H9 (cell line): Measurements from ENCODE around the gene TRAF5. TPM values are rescaled to one million over a fixed set of nuclear protein-coding genes. Genes with fewer than 3 reads are reported as not detected.

ENCODE experiments used
- DNase-seq: peaks from one replicate; pipeline ENCODE4 v3.0.0-alpha.2; 2017
- H2AFZ ChIP-seq: one replicate; pipeline ENCODE4 v1.6.1; 2013; ENCODE audit warnings: mild to moderate bottlenecking, low read length, control low read depth, moderate library complexity
- H2AK5ac ChIP-seq: 2 replicates; pipeline ENCODE4 v1.6.1; 2013; ENCODE audit warnings: low read length, control low read depth, mixed read lengths; ENCODE audit not compliant: insufficient read length
- H2BK120ac ChIP-seq: one replicate; pipeline ENCODE4 v1.6.1; 2013; ENCODE audit warnings: low read depth, mild to moderate bottlenecking, low read length, control low read depth, inconsistent platforms; ENCODE audit not compliant: poor library complexity, severe bottlenecking
- H2BK12ac ChIP-seq: 2 replicates; pipeline ENCODE4 v1.6.1; 2013; ENCODE audit warnings: low read length, control low read depth, mixed read lengths, low read depth; ENCODE audit not compliant: insufficient read length
- H2BK15ac ChIP-seq: 2 replicates; pipeline ENCODE4 v1.6.1; 2013; ENCODE audit warnings: low read depth, low read length, control low read depth
- H2BK20ac ChIP-seq: one replicate; pipeline ENCODE4 v1.6.1; 2013; ENCODE audit warnings: low read depth, mild to moderate bottlenecking, low read length, control low read depth, inconsistent platforms; ENCODE audit not compliant: poor library complexity, severe bottlenecking
- H2BK5ac ChIP-seq: 2 replicates; pipeline ENCODE4 v1.6.1; 2013; ENCODE audit warnings: low read length, control low read depth, mixed read lengths; ENCODE audit not compliant: insufficient read length
- H3K14ac ChIP-seq: 2 replicates; pipeline ENCODE4 v1.6.1; 2013; ENCODE audit warnings: low read length, control low read depth; ENCODE audit not compliant: insufficient read depth
- H3K18ac ChIP-seq: 2 replicates; pipeline ENCODE4 v1.6.1; 2013; ENCODE audit warnings: low read depth, mild to moderate bottlenecking, mixed read lengths, low read length, control low read depth; ENCODE audit not compliant: insufficient read length
- H3K23ac ChIP-seq: 2 replicates; pipeline ENCODE4 v1.6.1; 2013; ENCODE audit warnings: low read length, control low read depth, mixed read lengths, low read depth; ENCODE audit not compliant: insufficient read length
- H3K23me2 ChIP-seq: 2 replicates; pipeline ENCODE4 v1.6.1; 2013; ENCODE audit warnings: low read depth, mild to moderate bottlenecking, mixed read lengths, low read length, control low read depth; ENCODE audit not compliant: insufficient read length, poor library complexity, severe bottlenecking
- H3K27ac ChIP-seq: 2 replicates; pipeline ENCODE4 v1.5.1; 2013; ENCODE audit warnings: low read length, control low read depth, mixed read lengths, low read depth; ENCODE audit not compliant: insufficient read length
- H3K27me3 ChIP-seq: 2 replicates; pipeline ENCODE4 v1.6.1; 2013; ENCODE audit warnings: low read length, control low read depth, inconsistent platforms; ENCODE audit not compliant: insufficient read depth
- H3K4ac ChIP-seq: 2 replicates; pipeline ENCODE4 v1.6.1; 2013; ENCODE audit warnings: low read depth, mild to moderate bottlenecking, control low read depth, inconsistent platforms, low read length, moderate library complexity
- H3K4me1 ChIP-seq: 2 replicates; pipeline ENCODE4 v1.6.1; 2013; ENCODE audit warnings: low read length, control low read depth, inconsistent platforms; ENCODE audit not compliant: insufficient read depth
- H3K4me2 ChIP-seq: 2 replicates; pipeline ENCODE4 v1.6.1; 2013; ENCODE audit warnings: low read length, control low read depth, mixed read lengths; ENCODE audit not compliant: insufficient read length, insufficient read depth
- H3K56ac ChIP-seq: 2 replicates; pipeline ENCODE4 v1.6.1; 2013; ENCODE audit warnings: low read depth, mild to moderate bottlenecking, mixed read lengths, low read length, control low read depth; ENCODE audit not compliant: insufficient read length
- H3K79me1 ChIP-seq: 2 replicates; pipeline ENCODE4 v1.6.1; 2013; ENCODE audit warnings: low read depth, mild to moderate bottlenecking, moderate library complexity, low read length, control low read depth, inconsistent platforms; ENCODE audit not compliant: insufficient read depth, poor library complexity, severe bottlenecking
- H3K79me2 ChIP-seq: 2 replicates; pipeline ENCODE4 v1.6.1; 2013; ENCODE audit warnings: low read length, control low read depth, inconsistent platforms; ENCODE audit not compliant: insufficient read depth
- H3K9ac ChIP-seq: 2 replicates; pipeline ENCODE4 v1.6.1; 2013; ENCODE audit warnings: low read length, control low read depth, mixed read lengths; ENCODE audit not compliant: insufficient read length; ENCODE audit errors: extremely low read depth
- H3K9me3 ChIP-seq: one replicate; pipeline ENCODE4 v1.6.1; 2013; ENCODE audit warnings: low read depth, low read length, inconsistent platforms; ENCODE audit not compliant: control insufficient read depth
- H3T11ph ChIP-seq: one replicate; pipeline ENCODE4 v1.6.1; 2013; ENCODE audit warnings: mild to moderate bottlenecking, low read length, control low read depth, inconsistent platforms
- H4K20me1 ChIP-seq: one replicate; pipeline ENCODE4 v1.6.1; 2013; ENCODE audit not compliant: control insufficient read depth, insufficient read length, insufficient read depth
- H4K5ac ChIP-seq: 2 replicates; pipeline ENCODE4 v1.6.1; 2013; ENCODE audit warnings: low read depth, mild to moderate bottlenecking, mixed read lengths, low read length, control low read depth; ENCODE audit not compliant: insufficient read length
- H4K8ac ChIP-seq: replicated peaks from 2 replicates; pipeline ENCODE4 v1.6.1; 2013; ENCODE audit warnings: low read length, control low read depth, mixed read lengths, low read depth; ENCODE audit not compliant: insufficient read length
- H4K91ac ChIP-seq: 2 replicates; pipeline ENCODE4 v1.6.1; 2013; ENCODE audit warnings: low read depth, mild to moderate bottlenecking, moderate library complexity, mixed read lengths, low read length, control low read depth; ENCODE audit not compliant: insufficient read length
- H3K27ac Mint-ChIP-seq, 3 experiments: 2 replicates in 2 of 3; 3 replicates in 1 of 3; pipeline ENCODE4 v1.8.0; 2020 to 2021; ENCODE audit warnings: mixed read lengths in 3 of 3, mild to moderate bottlenecking in 1 of 3, moderate library complexity in 1 of 3
- H3K27me3 Mint-ChIP-seq: 2 replicates; pipeline ENCODE4 v1.8.0; 2021; ENCODE audit warnings: low read depth, mild to moderate bottlenecking, moderate library complexity, mixed read lengths
- H3K36me3 Mint-ChIP-seq, 3 experiments: 2 replicates in 2 of 3; 3 replicates in 1 of 3; pipeline ENCODE4 v1.8.0; 2020 to 2021; ENCODE audit warnings: low read depth in 3 of 3, mixed read lengths in 3 of 3; ENCODE audit not compliant: insufficient read depth in 1 of 3
- H3K4me1 Mint-ChIP-seq, 2 experiments: 2 replicates each; pipeline ENCODE4 v1.8.0; 2020; ENCODE audit warnings: mixed read lengths in 2 of 2
- H3K4me3 Mint-ChIP-seq, 2 experiments: 2 replicates in 1 of 2; 3 replicates in 1 of 2; pipeline ENCODE4 v1.8.0; 2020 to 2021; ENCODE audit warnings: mild to moderate bottlenecking in 2 of 2, mixed read lengths in 2 of 2, moderate library complexity in 1 of 2
- H3K9me3 Mint-ChIP-seq, 2 experiments: 2 replicates in 1 of 2; 3 replicates in 1 of 2; pipeline ENCODE4 v1.8.0; 2020; ENCODE audit warnings: mild to moderate bottlenecking in 2 of 2, mixed read lengths in 2 of 2, moderate library complexity in 1 of 2
- CTCF ChIP-seq: fragments of 200-600 bp; sonication (generic); conservative IDR thresholded peaks from 3 replicates; pipeline ENCODE4 v1.8.0; 2021; ENCODE audit warnings: antibody characterized with exemption, mild to moderate bottlenecking
- total RNA-seq: library from RNA; stranded (reverse); gene quantifications from 2 replicates; pipeline ENCODE4 v1.2.1, GENCODE V29; 2021

The TRAF5 gene
- total RNA-seq, 1 experiment from 2014 or later: 19.1 TPM

GRCh38 chr1:211379446-211379845 is 52.8 kb downstream of the TRAF5 start:
- Histone ChIP-seq H3K23me2 (peaks cover 7% of the 10 kb centered on the region), H2BK20ac (no peak overlapping the region), H3K14ac (no peak overlapping the region), H3K18ac (no peak overlapping the region), H2BK12ac (no peak overlapping the region), H3K79me2 (no peaks in the 10 kb centered on the region), H2AFZ (no peak overlapping the region), H3K23ac (no peak overlapping the region), H4K5ac (no peak overlapping the region), H3K27me3 (no peaks in the 10 kb centered on the region), H4K8ac (no peak overlapping the region), H3T11ph (no peak overlapping the region), H4K20me1 (no peaks in the 10 kb centered on the region), H2BK5ac (no peak overlapping the region), H4K91ac (no peak overlapping the region), H2BK15ac (no peak overlapping the region), H3K4ac (no peak overlapping the region), H2AK5ac (no peak overlapping the region), H3K27ac (no peak overlapping the region), H3K79me1 (no peaks in the 10 kb centered on the region), H3K56ac (no peak overlapping the region), H3K9ac (no peak overlapping the region), H2BK120ac (no peak overlapping the region), H3K4me2 (no peak overlapping the region), H3K4me1 (peaks cover 3% of the 10 kb centered on the region; the same call in 1 of the 2 replicates), H3K9me3 (no peaks in the 10 kb centered on the region)
- DNase-seq: no peak
- Mint-ChIP-seq H3K27ac (no peak overlapping the region), H3K9me3 (no peaks in the 10 kb centered on the region), H3K4me3 (no peak overlapping the region), H3K27me3 (no peaks in the 10 kb centered on the region), H3K4me1 (peaks cover 53 to 61% of the 10 kb centered on the region in 2 experiments), H3K36me3 (peaks cover 0 to 9% (median 6%) of the 10 kb centered on the region in 3 experiments; a peak in 2 of 7 replicates)
- TF ChIP-seq CTCF: no peak
